HG03521 (cell line): ENCODE data around the gene PELI2.

Experiments used
- ATAC-seq: cut with Tn5 transposase; IDR thresholded peaks from one replicate; pipeline ENCODE4 v1.9.1; 2021; ENCODE audit warnings: mild to moderate bottlenecking, moderate library complexity; ENCODE audit not compliant: unreplicated experiment

Gene PELI2

GRCh38 chr14:56289155-56289554 is 170.9 kb downstream of the PELI2 start:
- ATAC-seq = no peak

- no peak for ATAC-seq
Observed at GRCh38 chr14:56290195-56290594, 172.0 kb downstream of the PELI2 start.

GRCh38 chr14:56292970-56293369 is 174.8 kb downstream of the PELI2 start:
- no peak for ATAC-seq

- ATAC-seq = no peak
Observed at GRCh38 chr14:56293506-56293905, 175.3 kb downstream of the PELI2 start.

GRCh38 chr14:56294128-56294527 is 175.9 kb downstream of the PELI2 start:
- no peak for ATAC-seq

GRCh38 chr14:56295743-56296142 is 177.5 kb downstream of the PELI2 start:
- ATAC-seq = no peak

- no peak for ATAC-seq
Observed at GRCh38 chr14:56297449-56297848, 179.2 kb downstream of the PELI2 start.

GRCh38 chr14:56299306-56299984 is 181.2 kb downstream of the PELI2 start:
- ATAC-seq = no peak

GRCh38 chr14:56300495-56300894 is 182.3 kb downstream of the PELI2 start:
- ATAC-seq = no peak

GRCh38 chr14:56304456-56304855 is 186.2 kb downstream of the PELI2 start:
- ATAC-seq = no peak

GRCh38 chr14:56309198-56309597 is 191.0 kb downstream of the PELI2 start:
- ATAC-seq = no peak

GRCh38 chr14:56310643-56311042 is 192.4 kb downstream of the PELI2 start:
- no peak for ATAC-seq

GRCh38 chr14:56313789-56314188 is 195.6 kb downstream of the PELI2 start:
- ATAC-seq = no peak

GRCh38 chr14:56318393-56319115 is 200.3 kb downstream of the PELI2 start:
- no peak for ATAC-seq

- no peak for ATAC-seq
Observed at GRCh38 chr14:56321861-56322260, 203.7 kb downstream of the PELI2 start.

- no peak for ATAC-seq
Observed at GRCh38 chr14:56322531-56322930, 204.3 kb downstream of the PELI2 start.

GRCh38 chr14:56324454-56324853 is 206.2 kb downstream of the PELI2 start:
- no peak for ATAC-seq

GRCh38 chr14:56324856-56325699 is 206.9 kb downstream of the PELI2 start:
- ATAC-seq = no peak

GRCh38 chr14:56328021-56328420 is 209.8 kb downstream of the PELI2 start:
- ATAC-seq = no peak

- ATAC-seq = no peak
Observed at GRCh38 chr14:56331592-56332216, 213.5 kb downstream of the PELI2 start.
